ENCODE measurements around the gene NEXMIF. TPM values are rescaled to one million over a fixed set of nuclear protein-coding genes. Genes with fewer than 3 reads are reported as not detected.
A peak's percentile ranks its signal among the peaks of the same experiment; 100 is the strongest.
"Not testable (repeated sequence)": the region's sequence is repeated elsewhere in the genome, so short reads cannot be mapped to it uniquely, and the experiment has no call there.

Gene NEXMIF
- total RNA-seq, 4 donors from 2014 or later, result 0.49 to 2.2 (median 1.3) TPM

DNA sequence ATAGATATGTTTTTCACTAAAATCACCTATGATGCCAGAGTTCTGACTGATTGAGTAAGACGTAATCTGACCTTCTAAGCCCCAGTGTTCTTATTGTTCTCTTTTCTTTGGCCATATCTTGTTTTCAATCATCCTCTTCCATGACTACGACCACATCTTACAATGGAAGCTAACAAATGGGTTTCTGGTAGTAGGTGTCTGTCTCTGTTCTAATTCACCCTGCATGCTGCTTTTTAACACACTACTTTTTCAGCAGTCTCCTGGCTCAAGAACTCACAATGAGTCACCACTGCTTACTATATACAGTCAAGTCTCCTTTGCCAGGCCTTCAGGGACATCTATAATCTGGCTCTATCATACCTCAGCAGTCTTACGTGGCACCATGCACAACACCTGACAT, 146.1 kb downstream of the NEXMIF start:
- DNase-seq (ENCODE audit: low spot score in 2 of 2), result peak in 1 of 2 donors; percentile 13
- TF ChIP-seq POLR2A (IDR thresholded peaks at IDR 0.05), result no peak
- TF ChIP-seq, protein P1, sequence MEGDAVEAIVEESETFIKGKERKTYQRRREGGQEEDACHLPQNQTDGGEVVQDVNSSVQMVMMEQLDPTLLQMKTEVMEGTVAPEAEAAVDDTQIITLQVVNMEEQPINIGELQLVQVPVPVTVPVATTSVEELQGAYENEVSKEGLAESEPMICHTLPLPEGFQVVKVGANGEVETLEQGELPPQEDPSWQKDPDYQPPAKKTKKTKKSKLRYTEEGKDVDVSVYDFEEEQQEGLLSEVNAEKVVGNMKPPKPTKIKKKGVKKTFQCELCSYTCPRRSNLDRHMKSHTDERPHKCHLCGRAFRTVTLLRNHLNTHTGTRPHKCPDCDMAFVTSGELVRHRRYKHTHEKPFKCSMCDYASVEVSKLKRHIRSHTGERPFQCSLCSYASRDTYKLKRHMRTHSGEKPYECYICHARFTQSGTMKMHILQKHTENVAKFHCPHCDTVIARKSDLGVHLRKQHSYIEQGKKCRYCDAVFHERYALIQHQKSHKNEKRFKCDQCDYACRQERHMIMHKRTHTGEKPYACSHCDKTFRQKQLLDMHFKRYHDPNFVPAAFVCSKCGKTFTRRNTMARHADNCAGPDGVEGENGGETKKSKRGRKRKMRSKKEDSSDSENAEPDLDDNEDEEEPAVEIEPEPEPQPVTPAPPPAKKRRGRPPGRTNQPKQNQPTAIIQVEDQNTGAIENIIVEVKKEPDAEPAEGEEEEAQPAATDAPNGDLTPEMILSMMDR (IDR thresholded peaks at IDR 0.05), result no peak
- WGBS, 2 donors, result 48 to 53% methylated on average over 3 of the region's 3 CpGs
- intact Hi-C loops (cut with DNase I; ENCODE audit: low total_unique reads), result no loop called here
- H3K4me3 ChIP-seq (ENCODE audit: low read depth, poor library complexity, severe bottlenecking), result no peak overlapping the region

DNA sequence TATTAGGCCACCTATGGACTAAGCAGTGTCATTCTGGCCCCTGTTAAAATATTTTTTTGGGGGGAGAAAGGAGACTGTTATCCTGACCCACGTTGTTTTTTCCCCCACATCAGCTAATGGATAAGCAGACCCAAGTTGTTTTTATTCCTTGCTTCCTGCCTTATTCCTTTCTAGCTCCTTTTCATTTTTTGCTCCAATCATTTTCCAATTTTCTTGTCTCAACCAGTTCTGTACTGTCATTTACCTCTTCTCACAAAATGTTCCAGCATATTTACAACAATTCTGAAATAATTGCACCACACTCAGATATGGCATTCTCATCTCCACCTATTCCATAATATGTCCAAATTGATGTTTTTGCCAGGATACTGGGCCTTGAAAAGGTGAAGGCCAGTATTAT, 150.3 kb downstream of the NEXMIF start:
- no peak for DNase-seq (ENCODE audit: low spot score in 2 of 2)
- intact Hi-C loops (cut with DNase I; ENCODE audit: low total_unique reads), result no loop called here
- WGBS, 2 donors, result 22 to 93% methylated on average over 1 of the region's 1 CpG
- TF ChIP-seq, protein P1 (IDR thresholded peaks at IDR 0.05), result no peak
- no peak for TF ChIP-seq POLR2A (IDR thresholded peaks at IDR 0.05)
- no peak overlapping the region for H3K4me3 ChIP-seq (ENCODE audit: low read depth, poor library complexity, severe bottlenecking)

DNA sequence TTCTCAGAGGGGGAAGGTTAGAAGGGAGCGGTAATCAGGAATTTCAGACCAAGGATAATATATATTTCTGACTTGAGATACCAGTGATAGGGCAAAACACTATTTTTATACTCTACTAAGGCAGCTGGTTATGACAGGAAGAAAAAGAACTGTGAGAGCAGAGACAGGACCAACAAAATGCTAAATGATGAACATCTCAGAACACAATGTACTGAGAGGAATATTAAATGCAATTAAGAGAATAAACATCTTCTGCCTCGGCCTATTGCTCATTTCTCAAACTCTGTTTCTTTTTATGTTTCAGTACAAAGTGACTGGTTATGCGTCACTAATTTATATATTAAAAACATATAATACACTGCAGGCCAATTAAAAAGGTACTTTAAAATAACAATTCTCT, 188.8 kb downstream of the NEXMIF start:
- DNase-seq (ENCODE audit: low spot score in 2 of 2), result no peak
- no peak overlapping the region for H3K4me3 ChIP-seq (ENCODE audit: low read depth, poor library complexity, severe bottlenecking)
- intact Hi-C loops (cut with DNase I; ENCODE audit: low total_unique reads), result no loop called here
- TF ChIP-seq, protein P1 (IDR thresholded peaks at IDR 0.05), result no peak
- no peak for TF ChIP-seq POLR2A (IDR thresholded peaks at IDR 0.05)
- 72 to 87% methylated on average over 3 of the region's 3 CpGs for WGBS, 2 donors

DNA sequence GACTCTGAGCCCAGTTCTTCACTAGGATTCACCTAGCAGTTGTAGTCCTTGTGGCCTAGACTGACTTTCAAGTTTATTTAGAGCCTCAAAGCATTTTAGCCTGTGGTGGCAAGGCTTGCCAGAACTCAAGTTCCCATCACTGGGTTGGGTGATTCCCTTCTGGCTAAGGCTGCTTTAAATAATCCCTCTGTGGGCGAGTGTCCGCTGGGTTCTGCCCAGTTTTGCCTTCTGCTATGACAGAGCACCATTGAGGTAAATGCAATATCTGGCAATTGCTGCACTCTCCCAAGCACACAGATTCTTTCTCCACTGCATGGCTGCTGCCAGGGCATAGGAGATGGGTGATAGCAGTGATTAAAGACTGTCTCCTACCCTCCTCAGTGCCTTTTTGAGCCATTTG, 220.0 kb downstream of the NEXMIF start:
- intact Hi-C loops (cut with DNase I; ENCODE audit: low total_unique reads), result no loop called here
- no peak for TF ChIP-seq POLR2A (IDR thresholded peaks at IDR 0.05)
- TF ChIP-seq, protein P1 (IDR thresholded peaks at IDR 0.05), result no peak
- H3K4me3 ChIP-seq (ENCODE audit: low read depth, poor library complexity, severe bottlenecking), result no peak overlapping the region
- WGBS, 2 donors, result 75 to 90% methylated on average over 2 of the region's 2 CpGs
- no peak for DNase-seq (ENCODE audit: low spot score in 2 of 2)

DNA sequence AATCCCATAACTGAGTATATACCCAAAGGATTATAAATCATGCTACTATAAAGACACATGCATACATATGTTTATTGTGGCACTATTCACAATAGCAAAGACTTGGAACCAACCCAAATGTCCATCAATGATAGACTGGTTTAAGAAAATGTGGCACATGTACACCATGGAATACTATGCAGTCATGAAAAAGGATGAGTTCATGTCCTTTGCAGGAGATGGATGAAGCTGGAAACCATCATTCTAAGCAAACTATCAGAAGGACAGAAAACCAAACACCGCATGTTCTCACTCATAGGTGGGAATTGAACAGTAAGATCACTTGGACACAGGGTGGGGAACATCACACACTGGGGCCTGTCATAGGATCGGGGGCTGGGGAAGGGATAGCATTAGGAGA, 223.9 kb downstream of the NEXMIF start:
- 75 to 92% methylated on average over 2 of the region's 2 CpGs for WGBS, 2 donors
- intact Hi-C loops (cut with DNase I; ENCODE audit: low total_unique reads); DNase-seq (ENCODE audit: low spot score in 2 of 2); H3K4me3 ChIP-seq (ENCODE audit: low read depth, poor library complexity, severe bottlenecking): not testable (repeated sequence)

DNA sequence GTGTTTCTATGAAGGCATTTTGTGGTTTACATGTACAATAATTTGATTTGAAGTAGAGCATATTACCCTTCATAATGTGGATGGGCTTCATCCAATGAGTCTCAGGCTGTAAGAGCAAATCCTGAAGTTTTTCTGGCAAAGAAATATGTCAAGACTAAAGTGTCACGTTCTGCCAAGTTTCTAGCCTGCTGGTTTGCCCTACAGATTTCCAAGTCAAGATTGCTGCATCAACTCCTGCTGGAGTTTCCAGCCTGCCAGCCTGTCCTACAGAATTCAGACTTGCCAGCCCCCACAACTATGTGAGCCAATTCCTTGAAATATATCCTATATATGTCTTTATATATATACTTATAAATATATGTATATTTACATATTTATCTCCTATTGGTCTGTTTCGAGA, 240.8 kb downstream of the NEXMIF start:
- no peak for DNase-seq (ENCODE audit: low spot score in 2 of 2)
- TF ChIP-seq, protein P1 (IDR thresholded peaks at IDR 0.05), result no peak
- intact Hi-C loops (cut with DNase I; ENCODE audit: low total_unique reads), result no loop called here
- H3K4me3 ChIP-seq (ENCODE audit: low read depth, poor library complexity, severe bottlenecking), result no peak overlapping the region
- WGBS, 2 donors, result 50 to 69% methylated on average over 2 of the region's 2 CpGs

Other genes starting within 250 kb of the NEXMIF start
- gene ABCB7, start 230.8 kb upstream of the NEXMIF start, total RNA-seq, result 10 to 100 TPM; 24.0 to 55.8 (median 46.3) TPM